ENCODE measurements around the gene PARS2.

The PARS2 gene

DNA sequence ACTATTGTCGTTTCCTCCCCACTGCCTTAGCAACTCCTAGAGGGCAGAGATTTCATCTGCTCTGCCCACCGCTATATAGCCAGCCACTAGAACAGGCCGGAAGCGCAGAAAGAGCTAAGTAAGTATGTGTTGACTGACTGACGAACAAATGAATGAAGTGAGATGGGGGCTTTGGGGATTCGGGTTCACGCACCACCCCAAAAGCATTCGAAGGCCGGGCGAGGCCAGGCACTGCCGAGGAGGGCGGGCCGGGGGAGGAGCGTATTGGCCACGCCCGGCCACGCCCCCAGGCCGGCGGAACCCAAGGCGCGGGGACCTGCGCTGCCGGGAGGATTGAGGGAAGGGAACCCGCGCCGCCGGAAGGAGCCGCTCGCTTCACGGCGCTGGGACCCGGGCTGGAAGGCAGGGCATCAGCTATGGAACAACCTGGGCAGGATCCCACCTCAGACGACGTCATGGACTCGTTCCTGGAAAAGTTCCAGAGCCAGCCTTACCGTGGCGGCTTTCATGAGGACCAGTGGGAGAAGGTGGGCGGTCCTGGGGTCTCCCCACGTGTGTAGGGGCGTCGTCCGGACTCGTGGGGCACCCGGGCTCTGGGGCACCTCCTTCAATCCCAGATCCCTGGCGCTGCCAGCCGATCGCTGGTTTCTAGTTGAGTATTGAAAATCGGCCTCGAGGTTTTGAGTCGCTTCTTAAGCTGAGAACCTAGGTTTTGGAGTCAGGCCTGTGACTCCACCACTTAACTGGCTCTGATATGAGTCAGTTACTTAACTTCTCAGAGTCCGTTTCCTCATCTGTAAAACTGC, 48.6 kb downstream of the PARS2 start, which contains the start of gene TTC4:
TSS of gene TTC4 (plus strand) at position 369 of the 806 bp plus-strand sequence. CDS start at position 417, 48 bp downstream.
- peak; percentile 89 for DNase-seq (ENCODE audit: low read depth)
- peak within 1 kb of the TSS; percentile 96 for H3K4me3 ChIP-seq (ENCODE audit: low read length)
- TF ChIP-seq CTCF (IDR thresholded peaks at IDR 0.05; ENCODE audit: insufficient read depth, low read depth, low read length, missing control alignments): no peak

DNA sequence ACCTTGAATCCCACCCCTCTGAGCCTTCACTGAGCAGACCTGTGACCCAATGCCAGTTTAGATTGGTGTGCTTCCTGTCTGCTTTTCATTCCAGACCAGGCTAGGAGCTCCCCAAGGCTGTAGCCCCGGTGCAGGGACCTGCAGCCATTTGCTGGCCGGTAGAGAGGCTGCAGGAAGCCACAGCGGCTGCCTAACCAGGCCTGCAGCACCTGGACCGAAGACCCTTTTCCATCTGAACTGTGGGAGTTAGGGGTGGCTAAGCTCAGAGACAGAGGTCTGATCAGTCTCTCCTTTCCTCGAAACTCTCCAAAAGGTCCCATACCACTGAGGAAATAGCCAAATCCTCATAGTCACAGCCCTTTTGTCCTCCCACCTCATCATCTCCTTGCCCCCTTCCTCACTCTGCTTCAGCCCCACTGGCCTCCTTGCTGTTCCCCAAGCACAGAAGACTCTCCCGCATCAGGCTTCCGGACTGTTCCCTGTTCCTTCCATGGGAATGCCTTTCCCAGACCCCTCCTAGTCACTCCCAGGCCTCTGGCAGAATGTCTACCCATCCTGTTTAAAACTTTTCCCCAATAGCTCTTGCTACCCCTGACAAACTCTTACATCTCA, 49.3 kb downstream of the PARS2 start:
- no peak for DNase-seq (ENCODE audit: low read depth)
- no peak overlapping the region for H3K4me3 ChIP-seq (ENCODE audit: low read length)
- no peak for TF ChIP-seq CTCF (IDR thresholded peaks at IDR 0.05; ENCODE audit: insufficient read depth, low read depth, low read length, missing control alignments)

DNA sequence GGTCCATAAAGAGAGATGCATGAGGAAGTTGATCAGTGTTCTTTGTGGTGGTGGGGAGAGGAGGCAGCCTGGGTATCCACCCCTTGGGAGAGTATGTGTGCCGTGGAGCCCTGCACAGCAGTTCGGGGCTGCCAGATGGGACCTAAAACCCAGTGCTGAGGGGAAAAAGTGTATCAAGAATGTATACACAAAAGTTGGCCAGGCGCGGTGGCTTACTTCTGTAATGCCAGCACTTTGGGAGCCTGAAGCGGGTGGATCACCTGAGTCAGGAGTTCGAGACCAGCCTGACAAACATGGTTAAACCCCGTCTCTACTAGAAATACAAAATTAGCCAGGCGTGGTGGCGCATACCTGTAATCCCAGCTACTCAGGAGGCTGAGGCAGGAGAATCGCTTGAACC, 52.8 kb downstream of the PARS2 start:
- H3K4me3 ChIP-seq (ENCODE audit: low read length): no peak overlapping the region
- no peak for DNase-seq (ENCODE audit: low read depth)
- no peak for TF ChIP-seq CTCF (IDR thresholded peaks at IDR 0.05; ENCODE audit: insufficient read depth, low read depth, low read length, missing control alignments)

DNA sequence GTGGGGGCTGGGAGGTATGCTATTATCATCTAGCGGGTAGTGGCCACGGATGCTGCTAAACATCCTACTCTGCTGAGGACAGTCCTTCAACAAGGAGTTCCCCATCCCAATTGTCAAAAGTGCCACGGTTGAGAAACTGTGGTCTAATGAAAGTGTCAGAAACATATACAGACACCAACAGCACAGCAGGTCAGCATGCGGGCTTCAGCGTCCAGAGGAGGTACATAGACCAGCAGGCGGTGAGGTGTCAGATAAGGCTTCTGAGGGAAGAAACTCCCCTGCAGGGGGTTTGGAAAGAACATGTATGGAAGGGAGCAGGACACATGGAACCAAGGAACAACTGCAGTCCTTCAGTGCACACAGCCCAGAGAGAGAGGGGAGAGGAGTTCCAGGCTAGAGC, 53.5 kb downstream of the PARS2 start:
- TF ChIP-seq CTCF (IDR thresholded peaks at IDR 0.05; ENCODE audit: insufficient read depth, low read depth, low read length, missing control alignments): no peak
- no peak overlapping the region for H3K4me3 ChIP-seq (ENCODE audit: low read length)
- DNase-seq (ENCODE audit: low read depth): no peak

DNA sequence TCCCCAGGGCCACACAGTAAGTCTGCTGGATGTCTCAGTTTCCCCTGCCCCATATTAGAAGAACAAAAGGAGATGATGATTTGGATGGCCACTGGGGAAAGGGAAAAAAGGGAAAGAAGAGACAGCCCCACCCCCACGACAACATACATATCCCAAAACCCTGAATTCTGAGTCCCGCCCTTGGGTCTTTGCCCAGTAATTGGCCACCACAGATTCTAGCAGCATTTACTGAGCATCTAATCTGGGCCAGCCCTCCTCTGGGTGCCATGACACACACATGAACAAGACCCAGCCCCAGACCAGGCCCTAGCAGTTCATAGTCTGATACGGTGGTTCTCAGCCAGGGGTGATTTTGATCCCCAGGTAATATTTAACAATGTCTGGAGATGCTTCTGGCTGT, 53.9 kb downstream of the PARS2 start:
- DNase-seq (ENCODE audit: low read depth): no peak
- TF ChIP-seq CTCF (IDR thresholded peaks at IDR 0.05; ENCODE audit: insufficient read depth, low read depth, low read length, missing control alignments): no peak
- H3K4me3 ChIP-seq (ENCODE audit: low read length): no peak overlapping the region

DNA sequence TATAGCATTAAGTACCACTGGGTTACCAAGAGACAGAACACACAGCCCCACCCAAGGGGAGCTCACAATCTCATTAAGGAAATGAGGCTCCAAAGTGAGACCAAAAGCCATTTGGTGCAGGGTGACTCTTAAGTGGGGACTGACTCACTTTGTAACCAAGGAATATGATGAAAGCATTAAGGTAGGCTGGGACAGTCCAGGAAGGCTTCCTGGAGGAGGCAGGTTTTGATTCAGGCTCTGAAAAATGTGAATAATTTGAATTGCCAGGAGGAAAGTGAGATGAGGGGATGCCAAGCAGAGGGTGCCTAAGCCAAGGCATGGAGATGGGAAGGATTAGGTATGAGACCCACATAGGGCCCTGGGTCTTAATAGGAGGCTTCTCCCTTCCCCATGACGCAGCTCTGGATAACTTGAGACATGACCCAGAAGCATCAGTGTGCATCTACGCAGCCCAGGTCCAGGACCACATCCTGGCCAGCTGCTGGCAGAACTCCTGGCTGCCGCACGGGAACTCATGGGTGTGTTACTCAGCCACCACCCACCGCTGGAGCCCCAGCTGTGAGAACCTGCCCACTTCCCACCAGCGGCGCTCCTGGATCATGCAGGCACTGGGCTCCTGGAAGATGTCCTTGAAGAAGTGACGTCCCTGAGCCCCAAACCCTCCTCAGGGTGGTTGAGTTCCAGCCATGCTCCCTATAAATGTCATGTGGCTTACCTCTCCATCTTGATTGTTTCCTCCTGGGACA, 54.6 kb downstream of the PARS2 start:
- no peak for DNase-seq (ENCODE audit: low read depth)
- TF ChIP-seq CTCF (IDR thresholded peaks at IDR 0.05; ENCODE audit: insufficient read depth, low read depth, low read length, missing control alignments): no peak
- no peak overlapping the region for H3K4me3 ChIP-seq (ENCODE audit: low read length)
